ENCODE results near the gene CYP11A1.

DNA sequence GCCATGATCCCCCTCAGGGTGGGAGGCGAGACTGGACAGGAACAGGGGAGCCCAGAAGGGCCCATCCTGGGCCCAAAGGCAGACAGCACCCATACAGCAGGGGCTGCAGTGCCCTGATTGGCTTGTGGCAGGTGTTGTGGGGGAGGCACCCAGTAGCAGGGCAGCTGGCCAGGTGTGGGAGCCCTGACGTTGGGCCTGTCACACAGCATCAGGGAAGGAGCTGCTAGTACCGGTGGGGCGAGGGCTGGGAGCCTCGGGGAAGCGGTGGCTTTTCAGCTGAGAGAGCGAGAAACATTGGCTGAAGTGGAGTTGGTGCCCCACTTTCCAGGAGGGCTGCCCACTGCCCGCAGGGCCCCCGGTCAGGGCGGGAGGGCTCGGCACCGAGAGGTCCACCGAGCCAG, 19.7 kb upstream of the CYP11A1 start:
- TF ChIP-seq, protein P1, sequence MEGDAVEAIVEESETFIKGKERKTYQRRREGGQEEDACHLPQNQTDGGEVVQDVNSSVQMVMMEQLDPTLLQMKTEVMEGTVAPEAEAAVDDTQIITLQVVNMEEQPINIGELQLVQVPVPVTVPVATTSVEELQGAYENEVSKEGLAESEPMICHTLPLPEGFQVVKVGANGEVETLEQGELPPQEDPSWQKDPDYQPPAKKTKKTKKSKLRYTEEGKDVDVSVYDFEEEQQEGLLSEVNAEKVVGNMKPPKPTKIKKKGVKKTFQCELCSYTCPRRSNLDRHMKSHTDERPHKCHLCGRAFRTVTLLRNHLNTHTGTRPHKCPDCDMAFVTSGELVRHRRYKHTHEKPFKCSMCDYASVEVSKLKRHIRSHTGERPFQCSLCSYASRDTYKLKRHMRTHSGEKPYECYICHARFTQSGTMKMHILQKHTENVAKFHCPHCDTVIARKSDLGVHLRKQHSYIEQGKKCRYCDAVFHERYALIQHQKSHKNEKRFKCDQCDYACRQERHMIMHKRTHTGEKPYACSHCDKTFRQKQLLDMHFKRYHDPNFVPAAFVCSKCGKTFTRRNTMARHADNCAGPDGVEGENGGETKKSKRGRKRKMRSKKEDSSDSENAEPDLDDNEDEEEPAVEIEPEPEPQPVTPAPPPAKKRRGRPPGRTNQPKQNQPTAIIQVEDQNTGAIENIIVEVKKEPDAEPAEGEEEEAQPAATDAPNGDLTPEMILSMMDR (conservative IDR thresholded peaks at IDR 0.05), result no peak
- TF ChIP-seq ZFX (IDR thresholded peaks at IDR 0.05), result no peak
